T47D (cell line): Measurements from ENCODE around the gene LRRC74B.
"Not testable (repeated sequence)": the region's sequence is repeated elsewhere in the genome, so short reads cannot be mapped to it uniquely, and the experiment has no call there.

Experiments used
- DNase-seq, 2 experiments: peaks; one replicate each; pipeline versions ENCODE4 v3.0.0 to v3.0.0-alpha.2; 2011 to 2012; ENCODE audit warnings: low read depth in 1 of 2, low spot score in 1 of 2
- JUND ChIP-seq: IDR thresholded peaks from 2 replicates; pipeline ENCODE4 v1.6.1; 2012; ENCODE audit warnings: low read depth
- in situ Hi-C: cut with HindIII; loops from 2 replicates; pipeline ENCODE4 v1.10.0; 2016; ENCODE audit warnings: low sequenced_read_pairs, low pct_unique_long_range_greater_than_20kb

Gene LRRC74B

DNA sequence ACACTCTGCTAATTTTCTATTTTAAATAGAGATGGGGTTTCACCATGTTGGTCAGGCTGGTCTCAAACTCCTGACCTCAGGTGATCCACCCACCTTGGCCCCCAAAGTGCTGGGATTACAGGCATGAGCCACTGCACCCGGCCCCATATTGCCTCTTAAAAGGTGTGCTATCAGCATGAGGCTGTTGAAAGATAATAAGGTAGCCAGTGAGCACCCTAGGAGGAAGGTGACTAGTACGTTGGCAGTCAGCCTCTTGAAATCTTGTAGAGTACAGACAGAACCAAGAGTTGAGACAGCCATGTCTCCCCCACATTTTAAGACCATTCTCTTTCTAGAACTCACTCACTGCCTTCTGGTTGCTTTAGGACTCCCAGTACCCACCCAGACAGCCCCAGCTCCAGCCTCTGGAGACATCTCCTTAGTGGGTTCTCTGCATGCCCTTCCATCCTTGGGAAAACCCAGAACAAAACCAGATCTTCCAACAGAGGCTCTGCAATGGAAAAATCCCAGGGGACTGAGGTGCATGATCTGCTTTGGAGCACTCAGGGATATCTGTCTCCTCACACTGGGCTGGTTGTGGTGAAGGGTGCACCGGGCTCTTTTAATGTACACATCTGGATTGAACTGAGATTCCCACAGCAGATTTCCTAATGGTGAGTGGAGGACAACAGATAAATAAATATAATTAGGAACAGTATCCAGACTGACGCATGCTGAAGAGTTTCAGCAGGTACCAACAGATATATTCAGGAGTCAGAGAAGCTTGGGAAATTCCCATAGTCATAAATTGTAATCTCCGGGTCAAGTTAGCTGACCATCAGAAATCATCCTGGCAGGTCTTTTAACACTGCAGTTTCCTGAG, 49.4 kb downstream of the LRRC74B start:
- TF ChIP-seq JUND, result no peak
- in situ Hi-C loops, result no loop called here
- no peak for DNase-seq

DNA sequence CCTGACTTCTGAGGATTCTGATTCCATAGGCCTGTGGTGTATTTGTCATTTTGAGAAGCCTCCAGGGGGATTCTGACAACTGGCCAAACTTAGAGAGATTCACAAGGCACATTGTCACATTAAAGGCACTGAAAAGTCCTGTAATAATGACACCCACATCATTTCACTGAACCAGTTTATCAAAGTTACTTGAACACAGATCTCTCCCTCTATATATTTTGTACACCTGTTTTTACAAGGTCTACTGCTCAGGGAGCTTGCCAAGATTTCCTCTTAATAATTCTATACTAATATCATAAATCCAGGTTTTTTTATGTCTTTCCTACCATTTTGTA, 50.0 kb downstream of the LRRC74B start:
- in situ Hi-C loops, result no loop called here
- TF ChIP-seq JUND, result no peak
- no peak for DNase-seq

DNA sequence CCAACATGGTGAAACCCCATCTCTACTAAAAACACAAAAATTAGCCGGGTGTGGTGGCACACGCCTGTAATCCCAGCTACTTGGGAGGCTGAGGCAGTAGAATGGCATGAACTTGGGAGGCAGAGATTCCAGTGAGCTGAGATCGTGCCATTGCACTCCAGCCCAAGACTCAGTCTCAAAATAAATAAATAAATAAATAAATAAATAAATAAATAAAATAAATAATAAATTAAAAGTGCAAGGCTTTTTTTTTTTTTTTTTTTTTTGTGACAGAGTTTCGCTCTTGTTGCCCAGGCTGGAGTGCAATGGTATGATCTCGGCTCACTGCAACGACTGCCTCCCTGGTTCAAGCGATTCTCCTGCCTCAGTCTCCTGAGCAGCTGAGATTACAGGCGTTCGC, 51.1 kb downstream of the LRRC74B start:
- in situ Hi-C loops, DNase-seq: not testable (repeated sequence)

DNA sequence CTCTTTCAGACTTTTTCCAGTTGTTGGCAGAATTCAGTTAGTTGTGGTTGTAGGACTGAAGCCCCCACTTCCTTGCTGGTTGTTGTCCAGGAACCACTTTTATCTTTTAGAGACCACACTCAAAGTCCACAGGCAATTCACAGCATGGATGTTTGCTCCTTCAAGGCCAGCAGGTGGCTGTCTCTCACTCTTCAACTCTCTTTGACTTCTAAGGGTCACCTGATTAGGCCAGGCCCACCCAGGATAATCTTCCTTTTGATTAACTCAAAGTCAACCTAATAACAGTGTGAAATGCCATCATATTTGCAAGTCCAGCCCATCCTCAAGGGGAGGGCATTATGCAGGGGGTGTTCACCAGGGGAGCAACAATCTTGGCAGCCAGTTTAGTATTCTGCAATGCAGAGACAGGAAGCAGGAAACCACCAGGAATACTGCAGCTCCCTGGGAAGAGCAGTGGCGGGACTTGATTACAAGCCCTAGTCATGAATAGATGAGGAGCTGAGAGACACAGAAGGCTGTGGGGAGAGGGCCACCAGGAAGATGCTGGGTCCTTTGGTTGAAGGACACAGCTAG, 52.4 kb downstream of the LRRC74B start:
- TF ChIP-seq JUND, result no peak
- DNase-seq, result peak in 1 of 2 experiments; percentile 14
- in situ Hi-C loops, result no loop called here

DNA sequence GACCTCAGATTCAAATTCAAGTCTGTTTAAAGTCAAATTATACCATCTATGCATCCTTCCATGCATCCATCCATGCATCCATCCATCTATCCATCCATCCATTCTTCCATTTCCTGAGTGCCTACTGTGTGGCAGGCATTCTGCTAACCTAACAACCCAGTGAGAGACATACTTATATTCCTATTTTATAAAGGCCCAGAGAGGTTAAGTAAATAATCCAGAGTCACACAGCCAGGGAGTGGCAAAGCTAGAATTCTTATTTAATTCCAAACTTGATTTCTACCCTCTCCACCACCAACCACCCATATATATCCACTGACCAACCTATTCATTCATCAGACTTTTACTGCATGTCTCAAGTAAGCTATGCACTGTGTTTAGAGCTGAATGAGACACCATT, 53.8 kb downstream of the LRRC74B start:
- in situ Hi-C loops, result no loop called here
- TF ChIP-seq JUND, result no peak
- DNase-seq, result no peak

DNA sequence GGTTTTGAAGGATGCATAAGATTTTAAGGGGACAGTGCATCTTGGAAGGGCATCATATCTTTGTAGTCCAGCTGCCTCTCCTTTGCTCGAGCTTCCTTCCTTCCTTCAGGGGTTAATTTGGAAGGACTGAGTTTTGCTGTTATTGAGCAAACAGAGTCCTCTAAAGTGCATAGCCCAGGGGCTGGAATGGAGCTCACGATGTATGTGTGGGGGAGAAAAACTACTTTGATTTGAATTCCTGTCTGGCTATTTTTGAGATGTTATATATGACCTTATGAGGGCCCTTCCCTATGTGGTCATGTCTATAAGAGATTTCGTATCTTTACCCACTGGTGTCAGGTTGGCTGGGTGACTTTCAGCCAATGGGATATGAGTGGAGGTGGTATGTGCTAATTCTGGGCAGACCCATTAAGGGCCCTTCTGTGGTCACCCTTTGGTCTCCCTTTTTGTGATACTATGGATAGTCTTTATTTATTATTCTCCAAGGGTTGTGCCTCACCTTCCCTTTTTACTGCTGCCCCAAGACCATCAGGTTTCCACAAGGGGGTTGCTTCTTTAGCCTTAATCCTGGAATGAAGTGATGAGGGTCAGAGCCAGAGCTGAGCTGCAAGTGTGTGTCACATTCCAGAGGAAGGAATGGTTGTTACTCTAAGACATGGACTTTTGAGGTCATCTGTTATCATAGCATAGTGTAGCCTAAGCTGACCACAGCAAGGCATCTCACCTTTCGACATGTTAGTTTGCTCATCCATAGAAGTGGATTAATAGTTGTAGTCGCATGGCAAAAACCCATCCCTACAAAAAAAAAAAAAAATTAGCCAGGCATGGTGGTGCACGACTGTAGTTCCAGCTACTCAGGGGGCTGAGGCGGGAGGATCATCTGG, 54.6 kb downstream of the LRRC74B start:
- DNase-seq, result peak in 1 of 2 experiments; percentile 38
- in situ Hi-C loops, result no loop called here
- TF ChIP-seq JUND, result no peak

DNA sequence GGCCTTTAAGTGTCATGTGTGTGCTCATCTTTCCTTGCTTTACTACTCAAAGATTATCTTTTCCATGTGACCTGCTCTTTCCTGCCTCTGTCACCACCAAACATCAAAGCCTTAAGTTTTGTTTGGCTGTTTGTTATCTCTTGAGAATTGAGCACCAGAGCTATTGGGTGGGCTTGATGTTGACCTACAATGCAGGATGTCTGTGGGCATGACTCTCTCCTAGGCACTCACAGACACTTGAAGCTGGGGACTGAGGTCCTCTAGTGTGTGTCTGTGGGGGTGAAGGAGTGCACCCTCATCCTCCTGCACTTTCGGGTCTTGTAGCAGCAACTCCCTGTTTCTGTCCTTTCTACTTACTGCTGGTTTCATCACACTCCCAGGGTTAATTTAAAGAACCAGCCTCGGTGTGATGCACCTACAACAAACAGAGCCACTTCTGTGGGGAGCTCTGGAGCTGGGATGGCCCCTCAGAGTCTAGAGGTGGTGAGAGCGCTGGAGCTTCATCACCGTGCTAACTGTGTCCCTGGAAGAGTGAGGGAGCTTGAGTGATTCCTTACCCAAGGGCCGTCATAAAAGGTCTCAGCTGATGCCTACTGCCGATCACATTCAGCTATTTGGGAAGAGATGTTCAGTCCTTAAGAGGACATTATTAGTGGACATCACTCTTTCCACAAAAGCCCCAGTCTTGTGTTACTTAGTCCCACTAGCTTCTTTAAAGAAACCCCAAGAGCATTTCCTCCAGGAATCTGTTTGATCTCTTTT, 56.3 kb downstream of the LRRC74B start:
- DNase-seq, result no peak
- in situ Hi-C loops, result no loop called here
- TF ChIP-seq JUND, result no peak

DNA sequence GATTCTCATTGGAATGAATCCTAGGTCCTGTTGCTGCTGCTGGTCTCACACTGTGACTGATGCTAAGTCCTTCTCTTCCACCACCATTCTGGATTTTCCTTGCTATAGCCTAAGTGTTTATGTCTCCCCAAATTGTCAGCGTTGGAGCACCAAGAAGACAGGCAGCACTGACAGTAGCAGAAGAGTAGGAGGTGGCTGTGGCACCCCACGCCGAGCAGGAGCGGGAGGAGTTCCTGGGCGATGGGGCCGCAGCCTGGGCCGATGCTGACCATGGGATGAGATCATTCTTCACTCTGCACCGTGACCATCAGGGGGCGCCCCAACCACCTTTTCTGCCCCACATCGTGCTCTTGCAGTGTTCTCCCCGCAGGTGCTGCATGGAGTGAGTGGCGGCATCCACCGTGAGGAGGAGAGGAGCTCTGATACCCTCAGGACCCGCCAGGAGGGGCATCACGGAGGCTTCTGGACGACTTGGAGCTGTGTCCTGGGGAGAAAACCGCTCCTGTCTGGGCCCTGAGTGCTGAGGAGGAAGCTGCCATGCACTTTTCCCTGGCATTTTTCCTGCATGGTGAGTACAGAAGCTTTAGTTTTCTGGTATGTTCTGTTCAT, 57.0 kb downstream of the LRRC74B start:
- in situ Hi-C loops, result no loop called here
- no peak for TF ChIP-seq JUND
- DNase-seq, result peak; percentile 30 to 78

DNA sequence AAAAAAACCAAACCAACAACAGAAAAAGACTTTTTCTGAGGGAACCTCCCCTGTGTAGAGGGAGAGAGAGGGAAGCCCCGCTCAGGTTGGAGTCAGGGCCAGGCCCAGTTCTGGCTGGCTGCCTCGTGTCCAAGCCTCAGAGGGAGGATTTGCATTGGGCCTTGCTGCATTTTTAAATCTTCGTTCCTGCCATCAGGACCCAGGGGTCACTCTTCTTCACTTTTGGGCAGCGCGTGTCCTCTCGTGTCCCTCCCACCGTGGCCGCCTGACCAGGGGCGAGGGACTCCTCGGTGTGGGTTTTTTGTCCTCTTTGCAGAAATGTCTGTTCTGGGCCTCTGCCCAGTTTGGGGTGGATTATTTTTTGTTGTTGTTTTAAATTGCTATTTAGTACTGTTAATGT, 57.9 kb downstream of the LRRC74B start:
- no peak for TF ChIP-seq JUND
- in situ Hi-C loops, result no loop called here
- no peak for DNase-seq

DNA sequence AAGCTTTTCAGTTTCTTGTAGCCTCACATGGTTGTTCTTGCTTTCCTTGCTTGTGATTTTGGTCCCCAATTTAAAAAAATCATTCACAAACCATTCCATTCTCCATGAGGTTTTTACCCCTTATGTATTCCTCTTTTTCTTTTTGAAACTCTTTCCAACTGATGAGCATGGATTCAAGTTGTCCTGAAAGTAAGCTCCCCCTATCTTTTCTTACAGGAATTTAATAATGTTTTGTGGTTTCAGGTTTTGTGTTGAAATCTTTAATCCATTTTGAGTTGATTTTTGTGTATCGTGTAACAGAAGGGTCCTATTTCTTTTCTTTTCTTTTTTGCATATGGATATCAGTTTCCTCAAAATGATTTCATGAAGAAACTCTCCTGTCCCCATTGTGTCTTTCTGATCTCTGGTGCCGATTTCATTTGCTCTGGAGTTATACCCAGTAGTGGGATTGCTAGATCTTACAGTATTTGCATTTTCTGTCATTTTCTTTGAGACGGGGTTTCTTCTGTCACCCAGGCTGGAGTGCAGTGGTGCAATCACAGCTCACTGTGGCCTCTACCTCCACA, 58.5 kb downstream of the LRRC74B start:
- no peak for DNase-seq
- in situ Hi-C loops, result no loop called here
- TF ChIP-seq JUND, result no peak

DNA sequence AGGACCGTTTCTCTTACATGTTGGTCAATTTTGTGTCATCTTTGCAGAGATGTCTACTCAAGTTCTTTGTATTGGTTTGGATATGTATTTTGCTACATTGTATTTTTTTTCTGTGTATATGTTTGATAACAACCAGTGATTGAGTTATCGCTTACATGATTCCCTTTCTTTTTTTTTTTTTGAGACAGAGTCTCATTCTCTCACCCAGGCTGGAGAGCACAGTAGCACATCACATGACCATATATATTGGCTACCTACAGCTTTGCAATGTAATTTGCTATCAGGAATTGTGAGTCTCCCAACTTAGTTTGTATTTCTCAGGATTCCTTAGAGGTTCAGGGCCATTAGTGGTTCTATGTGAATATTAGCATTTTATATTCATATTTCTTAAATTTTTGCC, 59.5 kb downstream of the LRRC74B start:
- TF ChIP-seq JUND, result no peak
- DNase-seq, result no peak
- in situ Hi-C loops, result no loop called here

DNA sequence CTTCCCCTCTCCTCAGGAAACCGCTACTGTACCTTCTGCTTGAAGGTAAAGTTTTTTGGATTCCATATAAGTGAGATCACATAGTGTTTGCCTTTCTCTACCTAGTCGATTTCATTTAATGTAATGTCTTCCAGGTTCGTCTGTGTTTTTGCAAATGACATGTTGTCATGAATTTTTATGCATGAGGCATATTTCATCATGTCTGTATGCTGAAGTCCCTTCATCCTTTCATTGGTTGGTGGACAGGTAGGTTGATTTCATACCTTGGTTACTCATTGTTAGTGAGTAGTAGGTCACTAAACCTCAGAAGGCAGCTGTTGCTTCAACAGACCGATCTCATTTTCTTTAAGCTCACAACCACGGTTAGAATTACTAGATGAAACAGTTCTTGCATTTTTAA, 60.3 kb downstream of the LRRC74B start:
- TF ChIP-seq JUND, result no peak
- in situ Hi-C loops, result no loop called here

More for the DNA sequence above, 60.3 kb downstream of the LRRC74B start:
- DNase-seq, result no peak
